HG02610 (cell line): ENCODE data around the gene GAREM1.

Experiments used
- ATAC-seq: cut with Tn5 transposase; IDR thresholded peaks from one replicate; pipeline ENCODE4 v1.9.1; 2021; ENCODE audit warnings: mild to moderate bottlenecking, moderate library complexity; ENCODE audit not compliant: unreplicated experiment

GAREM1 gene

DNA sequence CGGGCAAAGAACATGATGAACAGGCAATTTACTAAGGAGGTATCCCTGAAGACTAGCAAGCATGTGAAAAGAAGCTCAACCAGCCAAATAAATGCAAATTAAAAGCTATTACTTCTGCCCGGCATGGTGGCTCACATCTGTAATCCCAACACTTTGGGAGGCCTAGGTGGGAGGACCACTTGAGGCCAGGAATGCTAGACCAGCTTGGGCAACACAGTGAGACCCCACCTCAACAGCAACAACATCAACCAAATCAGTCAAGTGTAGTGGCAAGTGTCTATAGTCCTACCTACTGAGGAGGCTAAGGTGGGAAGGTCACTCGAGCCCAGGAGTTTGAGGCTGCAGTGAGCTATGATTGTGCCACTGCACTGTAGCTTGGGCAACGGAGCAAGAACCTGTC, 141.7 kb downstream of the GAREM1 start:
- no peak for ATAC-seq

DNA sequence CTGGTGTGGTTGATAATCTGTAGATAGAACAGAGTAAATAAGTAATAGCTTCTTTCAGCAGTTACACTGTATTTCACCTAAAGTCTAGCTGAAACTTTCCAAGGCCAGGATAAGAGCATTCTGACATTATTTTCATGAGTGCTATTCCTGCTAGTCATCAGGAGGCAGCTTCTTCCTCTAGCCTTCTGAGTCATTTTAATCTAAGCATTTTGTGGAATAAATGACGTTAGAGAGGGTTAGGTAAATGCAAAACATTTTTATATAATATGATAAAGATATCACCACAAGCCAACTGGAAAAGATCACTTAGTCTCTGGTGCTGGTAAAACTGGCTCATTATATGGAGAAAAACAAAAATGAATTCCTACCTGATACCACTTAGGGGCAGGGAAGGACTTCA, 142.3 kb downstream of the GAREM1 start:
- no peak for ATAC-seq

DNA sequence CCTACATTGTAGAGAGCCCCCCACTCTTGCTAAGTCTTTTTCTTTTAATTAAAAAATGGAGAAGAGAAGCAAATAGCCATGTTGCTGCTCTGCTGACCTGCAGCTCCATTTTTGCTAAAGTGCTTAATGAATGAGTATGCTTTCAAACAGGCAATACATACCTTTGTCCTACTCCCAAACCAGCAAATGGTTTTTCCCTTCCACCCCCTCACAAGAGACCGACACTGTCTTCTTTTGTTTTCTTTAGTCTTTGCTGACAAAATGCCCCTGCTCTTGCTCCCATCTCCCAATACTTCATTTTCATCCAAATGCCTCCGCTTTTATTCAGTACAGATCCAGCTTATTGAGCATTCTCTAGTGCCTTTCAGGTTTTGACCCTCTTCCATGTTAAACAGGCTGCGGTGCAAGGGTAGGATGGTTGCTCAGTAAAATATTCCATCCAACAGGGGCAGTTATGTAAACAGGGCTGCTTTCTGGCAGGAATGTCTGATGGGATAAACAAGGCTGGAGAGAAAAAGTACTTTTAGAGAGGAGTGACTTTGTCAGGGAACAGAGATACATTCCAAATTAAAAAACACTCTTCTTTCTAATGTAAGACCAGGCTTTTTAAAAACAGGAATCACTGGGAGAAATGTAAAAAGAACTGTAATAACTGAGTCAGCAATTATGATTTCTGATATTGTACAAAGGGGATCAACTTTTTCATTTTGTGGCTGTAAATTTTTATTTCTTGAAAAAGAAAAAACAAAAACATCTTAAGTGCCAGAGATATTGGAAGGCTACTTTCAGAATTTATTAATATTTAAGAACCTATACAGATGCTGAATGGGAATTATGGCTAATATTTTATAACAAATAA, 144.0 kb downstream of the GAREM1 start:
- ATAC-seq, result no peak

DNA sequence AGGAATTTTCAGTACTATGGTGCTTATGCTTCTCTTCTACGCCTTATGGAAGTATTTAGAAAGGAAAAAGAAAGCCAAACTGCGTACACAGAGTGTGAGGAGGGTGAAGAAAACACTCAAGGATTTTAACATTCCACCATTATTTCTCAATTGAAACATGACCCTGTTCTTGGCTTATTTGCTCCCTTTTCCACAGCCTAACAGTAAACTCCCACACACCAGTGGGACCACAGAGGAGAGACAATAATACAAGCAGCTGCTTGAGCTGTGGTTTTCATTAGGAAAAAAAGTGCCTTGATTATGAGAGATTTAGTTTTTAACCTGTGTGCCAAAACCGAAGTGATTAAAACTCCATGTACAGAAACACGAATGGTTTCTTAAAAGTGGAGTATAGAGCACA, 146.5 kb downstream of the GAREM1 start:
- no peak for ATAC-seq

DNA sequence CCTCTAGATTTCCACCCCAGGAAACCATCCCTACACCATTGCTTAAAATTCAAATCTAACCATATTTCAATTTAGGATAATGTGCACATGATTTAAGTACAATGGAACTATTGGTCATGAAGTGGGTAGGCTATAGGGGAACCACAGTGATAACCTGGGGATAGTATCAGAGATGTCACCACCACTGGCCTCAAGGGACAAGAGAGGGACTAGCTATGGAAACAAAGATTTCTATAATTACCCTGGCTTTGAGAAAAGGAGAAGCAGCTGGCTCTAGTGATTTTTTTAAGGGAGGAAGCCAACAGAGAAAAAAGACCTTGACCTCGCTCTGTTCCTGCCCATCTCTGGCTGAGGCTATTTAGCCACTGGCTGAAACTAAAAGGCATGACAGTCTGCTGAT, 148.9 kb downstream of the GAREM1 start:
- ATAC-seq, result no peak

DNA sequence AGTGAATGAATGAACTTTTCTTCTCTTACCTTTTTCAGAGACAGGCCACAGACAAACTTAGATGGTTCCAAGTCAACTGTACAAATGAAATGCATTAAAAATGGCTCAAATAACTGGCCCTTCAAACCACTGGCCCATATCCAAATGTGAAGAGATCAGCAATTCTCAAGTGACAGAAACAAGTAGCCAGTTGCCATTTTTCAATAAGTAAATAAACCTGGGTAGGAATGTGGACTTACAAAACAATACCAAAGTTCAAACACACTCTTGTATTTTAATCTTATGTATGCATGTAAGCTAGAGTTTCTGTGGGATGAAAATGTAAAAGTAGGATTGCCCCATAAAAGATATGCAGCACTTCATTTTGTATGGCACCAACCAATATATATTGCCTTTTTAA, 151.6 kb downstream of the GAREM1 start:
- ATAC-seq, result no peak

DNA sequence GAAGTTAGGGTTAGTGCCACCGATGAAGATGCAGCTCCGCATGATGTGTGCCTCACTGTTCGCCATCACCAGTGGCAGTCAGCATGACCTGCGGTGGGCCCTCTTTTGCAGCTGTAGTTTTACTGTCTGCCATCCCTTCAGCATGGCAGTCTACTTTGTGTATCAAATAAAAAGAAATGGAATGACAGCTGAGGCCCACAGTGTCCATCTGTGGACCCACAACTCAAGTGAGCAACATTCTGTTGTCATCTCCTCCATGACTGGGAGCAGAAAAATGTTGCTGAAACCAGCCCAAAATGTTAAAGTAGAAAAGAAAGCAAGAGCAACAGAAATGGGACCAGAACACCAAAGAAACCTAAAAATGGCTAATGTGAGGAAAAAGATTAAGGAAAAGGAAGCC, 152.1 kb downstream of the GAREM1 start:
- ATAC-seq, result no peak

DNA sequence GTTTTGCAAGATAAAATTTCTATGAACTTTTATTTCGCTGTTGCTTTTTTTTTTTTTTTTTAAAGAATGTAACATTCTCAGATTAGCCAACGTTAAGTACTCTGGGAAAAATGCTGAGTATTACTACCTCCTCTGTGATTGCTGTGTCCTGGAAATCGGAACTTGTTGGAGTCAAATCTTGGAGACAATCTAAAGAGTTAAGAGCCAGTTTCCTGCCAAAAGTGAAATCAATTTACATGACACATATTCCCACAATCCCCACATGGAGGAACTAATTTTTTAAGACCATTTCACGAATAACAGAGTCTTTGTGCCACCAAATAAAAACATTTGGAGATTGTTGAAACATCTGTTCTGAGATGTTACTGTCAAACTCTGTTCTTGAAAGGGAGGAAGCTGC, 153.0 kb downstream of the GAREM1 start:
- ATAC-seq, result no peak

DNA sequence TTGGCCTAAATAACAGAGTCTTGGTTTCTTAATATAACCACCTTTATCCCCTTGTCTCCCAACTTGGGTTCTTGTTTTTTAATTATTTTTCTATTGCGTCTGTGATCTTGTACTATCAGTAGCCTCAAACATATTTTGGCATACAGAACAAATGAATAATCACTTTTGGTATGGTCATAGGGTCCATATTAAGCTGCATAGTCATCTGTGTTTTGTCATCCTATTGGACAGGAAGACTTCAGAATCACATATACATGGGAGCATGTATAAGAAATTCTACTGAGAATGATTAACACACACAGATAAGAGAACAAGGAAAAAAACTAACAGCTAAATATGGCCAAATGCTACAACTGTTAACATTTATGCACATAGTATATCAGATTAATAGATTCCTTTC, 154.8 kb downstream of the GAREM1 start:
- ATAC-seq, result no peak

DNA sequence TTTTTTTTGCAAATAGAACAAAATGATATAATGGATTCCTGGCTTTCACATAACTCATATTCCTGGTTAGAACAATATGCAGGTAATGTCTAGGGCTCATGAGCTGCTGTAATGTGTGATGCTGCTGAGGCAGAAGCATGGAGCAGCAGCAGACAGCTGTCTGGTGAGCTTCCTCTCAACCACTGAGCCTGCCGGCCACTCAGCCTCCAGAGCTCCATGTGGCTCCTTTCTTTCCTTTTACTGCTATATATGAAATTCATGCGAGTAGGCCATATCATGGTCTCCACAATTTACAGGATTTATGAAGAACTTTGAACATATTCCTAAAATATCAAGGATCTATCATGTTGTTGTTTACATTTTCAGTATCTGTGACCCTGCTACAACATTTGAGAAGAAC, 159.9 kb downstream of the GAREM1 start:
- no peak for ATAC-seq

DNA sequence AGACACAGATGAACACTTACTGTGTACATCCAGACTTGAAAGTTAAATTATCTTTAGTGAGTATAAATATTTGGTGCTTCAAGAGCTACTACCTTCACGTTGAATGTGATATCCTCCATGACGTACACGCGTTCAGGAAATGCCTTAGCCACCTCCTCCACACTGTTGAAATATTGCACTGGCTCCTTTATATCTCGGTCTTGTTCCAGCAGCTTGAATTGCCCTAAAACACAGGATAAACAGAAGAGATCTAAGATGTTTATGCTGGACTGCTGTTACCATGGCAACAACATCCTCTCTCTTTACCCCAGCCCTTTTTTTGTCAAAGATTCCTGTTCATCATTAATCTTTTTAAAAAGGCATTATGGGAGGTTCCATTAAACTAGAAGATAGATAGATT, 160.6 kb downstream of the GAREM1 start:
- ATAC-seq, result no peak

DNA sequence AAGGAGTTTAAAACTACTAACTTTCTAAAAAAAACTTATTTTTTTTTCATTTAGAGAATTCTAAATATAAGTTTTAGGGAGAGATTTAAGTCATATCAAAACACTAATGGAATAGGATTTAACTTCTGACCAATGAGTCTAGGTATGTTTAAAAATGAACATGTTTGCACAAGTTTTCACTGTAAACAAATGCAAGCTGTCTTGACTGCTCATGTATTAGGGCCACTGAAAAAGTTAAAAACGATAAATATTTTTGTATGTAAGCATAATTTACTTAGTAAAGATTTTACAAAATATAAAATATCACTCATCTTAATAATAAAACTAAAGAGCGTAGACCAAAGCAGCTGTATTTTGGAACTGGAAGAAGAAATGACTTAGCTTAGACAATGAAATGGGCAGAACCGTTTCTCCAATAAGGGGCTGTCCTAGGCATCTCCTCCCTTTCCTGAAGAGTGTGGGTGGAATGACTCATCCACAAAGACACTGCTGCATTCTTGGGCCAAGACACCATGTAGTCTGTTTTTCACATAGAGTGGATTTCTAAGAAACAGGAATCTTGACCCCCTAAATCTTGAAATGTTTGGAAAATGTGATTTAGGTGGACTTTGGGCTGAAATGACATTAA, 162.1 kb downstream of the GAREM1 start:
- no peak for ATAC-seq

DNA sequence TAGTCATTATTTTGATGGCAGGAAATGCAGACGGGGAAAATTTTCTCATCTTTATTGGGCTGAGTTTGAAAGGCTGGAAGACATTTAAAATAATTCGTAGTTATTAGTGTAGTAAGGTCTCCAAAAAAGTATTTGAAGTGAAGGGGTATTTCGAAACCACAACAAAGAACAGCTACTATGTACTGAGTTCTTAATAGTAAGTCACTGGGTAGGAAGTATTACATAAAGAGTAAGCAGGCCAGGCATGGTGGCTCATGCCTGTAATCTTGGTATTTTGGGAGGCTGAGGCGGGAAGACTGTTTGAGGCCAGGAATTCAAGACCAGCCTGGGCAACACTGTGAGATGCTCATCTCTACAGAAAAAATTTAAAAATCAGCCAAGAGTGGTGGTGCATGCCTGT, 167.3 kb downstream of the GAREM1 start:
- ATAC-seq, result no peak

DNA sequence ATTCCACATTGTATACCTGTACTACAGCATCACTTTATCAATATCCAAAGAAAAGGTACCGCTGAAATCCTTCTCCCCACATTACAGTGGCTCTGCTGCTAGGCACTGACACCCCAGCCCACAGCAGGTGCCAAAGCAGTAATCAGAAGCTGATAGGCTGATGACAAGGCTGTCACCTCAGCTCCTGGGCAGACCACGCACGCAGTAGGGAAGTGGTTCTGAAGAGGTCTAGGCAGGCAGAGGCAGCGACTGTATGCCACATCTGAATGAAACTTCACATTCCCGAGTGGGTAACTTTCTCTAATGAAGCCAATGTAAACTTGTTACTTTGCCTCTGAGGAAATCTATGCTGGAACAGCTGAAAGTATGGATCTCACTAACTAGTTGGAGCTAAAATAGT, 167.9 kb downstream of the GAREM1 start:
- ATAC-seq, result no peak

DNA sequence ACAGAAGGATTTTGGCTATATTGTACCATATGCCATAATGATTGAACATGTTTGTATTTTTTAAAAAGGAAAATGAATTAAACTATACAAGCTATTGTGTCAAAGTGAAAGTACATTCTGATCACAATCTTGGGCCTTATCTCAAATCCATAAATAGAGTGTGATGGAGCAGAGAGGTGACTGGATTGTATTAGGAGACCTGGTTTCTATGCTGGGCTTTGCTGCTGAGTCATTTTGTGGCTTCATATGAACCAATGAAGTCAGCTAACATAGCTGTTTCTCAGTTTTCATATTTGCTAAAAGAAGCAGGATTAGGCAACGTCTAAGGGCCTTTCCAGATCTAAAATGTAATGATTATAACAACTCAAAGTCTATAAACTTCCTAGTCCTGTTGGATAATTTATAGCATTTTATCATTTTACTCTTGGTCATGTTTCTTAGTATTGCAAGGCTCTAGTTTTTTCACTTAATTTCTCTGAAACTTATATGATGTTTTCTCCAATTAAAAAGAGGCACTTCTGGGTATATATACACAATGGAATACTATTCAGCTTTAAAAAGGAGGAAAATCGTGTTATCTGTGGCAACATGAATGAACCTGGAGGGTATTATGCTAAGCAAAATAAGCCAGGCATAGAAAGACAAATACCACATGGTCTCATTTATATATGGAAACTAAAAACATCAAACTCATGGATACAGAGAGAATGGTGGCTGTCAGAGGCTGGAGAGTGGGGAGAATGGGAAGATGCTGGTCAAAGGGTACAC, 168.5 kb downstream of the GAREM1 start:
- peak; percentile 92 for ATAC-seq

DNA sequence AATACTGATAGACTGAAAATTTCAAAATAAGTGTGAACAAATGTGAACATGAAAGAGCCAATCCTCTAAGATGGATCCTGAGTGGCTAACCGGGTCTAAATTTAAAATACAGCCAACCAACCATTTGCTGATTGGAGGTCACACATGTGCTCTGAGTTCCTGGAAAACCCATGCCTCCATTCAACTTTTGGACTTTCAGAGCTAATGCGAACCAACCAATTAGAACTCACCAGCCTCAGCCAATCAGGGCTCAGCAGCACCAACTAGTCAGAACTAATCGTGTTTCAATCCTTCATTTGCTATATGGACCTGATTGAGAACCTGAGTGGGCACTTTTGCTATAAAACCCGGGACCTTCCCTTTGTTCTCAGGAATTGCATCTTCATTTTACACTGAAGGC, 169.3 kb downstream of the GAREM1 start:
- ATAC-seq, result no peak

DNA sequence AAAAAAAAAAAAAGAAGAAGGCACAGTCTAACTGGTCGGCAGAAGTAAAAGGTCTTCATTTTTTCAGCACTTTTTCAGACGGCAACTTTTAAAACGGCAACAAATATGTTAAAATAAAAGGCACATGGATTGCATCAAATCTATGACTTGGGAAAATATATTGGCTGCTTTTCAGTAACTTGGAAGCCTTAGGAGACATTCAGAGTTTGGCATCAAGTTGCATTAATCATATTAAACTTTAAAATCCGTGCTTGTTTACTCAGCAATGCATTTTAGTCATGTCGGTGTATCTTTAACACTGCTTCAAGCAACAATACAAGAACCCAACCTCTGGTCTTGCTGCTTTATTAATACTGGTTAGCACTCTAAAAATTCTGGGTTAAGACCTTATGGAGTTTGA, 169.8 kb downstream of the GAREM1 start:
- no peak for ATAC-seq

DNA sequence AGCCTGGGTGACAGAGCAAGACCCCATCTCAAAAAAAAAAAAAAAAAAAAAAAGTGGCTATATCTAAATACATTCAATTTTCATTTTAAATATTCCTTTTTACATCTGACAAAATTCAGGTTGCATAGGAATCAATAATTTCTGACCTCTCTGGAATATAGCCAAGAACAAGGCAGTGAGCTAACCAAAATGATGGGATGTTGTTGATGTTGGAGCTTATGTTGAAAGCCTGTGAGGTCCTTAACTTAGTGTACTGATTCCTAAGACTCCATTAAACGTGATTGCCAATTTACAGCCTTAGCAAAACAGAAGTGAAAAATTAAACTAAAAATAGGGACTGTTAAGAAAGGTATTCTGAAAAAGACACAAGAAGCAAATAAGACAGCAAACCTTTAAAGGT, 171.2 kb downstream of the GAREM1 start:
- no peak for ATAC-seq

DNA sequence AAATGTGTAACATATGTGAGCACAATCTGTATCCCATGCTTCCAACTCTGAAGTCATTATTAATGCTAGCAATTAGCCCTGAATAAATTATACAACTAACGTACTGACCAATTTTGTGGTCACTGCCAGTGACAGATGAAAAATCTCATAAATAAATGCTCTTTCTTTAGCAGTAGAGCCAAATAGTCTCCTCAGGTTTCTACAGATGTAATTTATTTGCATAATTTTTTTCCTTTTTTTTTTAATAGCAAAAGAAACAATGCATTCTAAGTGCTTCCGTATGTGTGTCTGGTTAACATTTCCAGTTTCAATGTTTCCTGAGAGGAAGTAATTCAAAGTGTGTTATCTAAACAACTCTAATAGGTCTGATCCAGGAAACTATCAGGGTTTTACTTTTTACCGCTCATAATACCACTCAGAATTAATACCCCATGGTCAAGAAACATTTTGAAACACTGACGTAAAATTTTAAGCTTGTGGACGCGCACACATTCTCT, 172.5 kb downstream of the GAREM1 start:
- no peak for ATAC-seq

DNA sequence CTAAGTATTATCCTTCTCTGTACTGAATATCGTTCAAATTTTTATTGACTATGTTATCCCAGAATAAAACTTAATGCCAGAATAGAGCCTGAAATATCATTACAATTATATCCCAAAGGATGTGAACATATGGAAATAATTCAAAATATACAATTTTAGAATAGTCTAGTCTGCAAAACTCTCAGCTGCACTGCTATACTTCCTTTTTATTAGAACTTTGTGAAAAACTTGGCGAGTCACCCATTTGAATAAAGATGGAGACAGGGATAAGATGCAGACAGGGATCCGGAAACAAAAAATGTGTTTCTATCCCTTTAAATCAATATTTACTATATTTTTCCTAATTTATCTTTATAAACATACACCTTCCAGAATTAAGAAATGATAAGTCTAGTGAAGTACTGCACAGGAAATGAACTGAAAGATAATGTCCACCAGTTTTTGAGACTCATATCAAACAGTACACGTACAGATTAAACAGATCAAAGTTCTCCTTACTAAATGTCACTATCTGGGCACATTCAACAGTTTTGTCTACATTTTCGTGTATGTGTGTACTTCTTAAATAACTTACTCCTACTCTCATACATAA, 173.0 kb downstream of the GAREM1 start:
- no peak for ATAC-seq

DNA sequence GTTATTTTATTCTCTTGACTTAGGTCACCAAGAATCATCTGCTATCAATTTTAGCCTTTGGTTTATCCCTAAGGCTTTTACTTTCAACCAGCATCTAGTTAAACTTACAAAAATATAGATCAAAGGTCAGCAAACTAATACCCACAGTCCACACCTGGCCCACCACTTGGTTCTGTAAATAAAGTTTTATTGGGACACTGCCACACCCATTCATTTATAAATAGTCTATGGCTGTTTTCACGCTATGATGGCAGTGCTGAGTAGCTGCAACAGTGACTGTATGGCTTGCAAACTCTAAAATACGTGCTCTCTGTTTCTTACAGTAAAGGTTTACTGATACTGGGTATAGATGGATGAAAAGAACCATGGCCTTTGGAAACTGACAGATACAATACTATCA, 173.8 kb downstream of the GAREM1 start:
- no peak for ATAC-seq
